Astrocyte of the cerebellum (primary cell): ENCODE data around the gene RFX1.

ENCODE experiments used
- DNase-seq: peaks from one replicate; pipeline ENCODE4 v3.0.0-alpha.2; 2011; ENCODE audit warnings: low read depth
- H3K4me3 ChIP-seq: 2 replicates; pipeline ENCODE4 v1.5.1; 2011; ENCODE audit warnings: mild to moderate bottlenecking, low read depth, low read length, moderate library complexity
- CTCF ChIP-seq: IDR thresholded peaks from 2 replicates; pipeline ENCODE4 v1.5.1; 2012; ENCODE audit warnings: low read length, low read depth, moderate library complexity, mild to moderate bottlenecking; ENCODE audit errors: missing control alignments
- in situ Hi-C: cut with HindIII; loops from 2 replicates; pipeline ENCODE4 v1.10.0; 2017; ENCODE audit warnings: low sequenced_read_pairs

Gene RFX1

GRCh38 chr19:13989487-13989886 lies 16.6 kb downstream of the RFX1 start:
- no peak for DNase-seq
- in situ Hi-C loops, result no loop called here
- TF ChIP-seq CTCF, result no peak

GRCh38 chr19:13987101-13987890 lies 18.8 kb downstream of the RFX1 start:
- DNase-seq, result no peak
- no peak for TF ChIP-seq CTCF
- no peak overlapping the region for H3K4me3 ChIP-seq
- in situ Hi-C loops, result no loop called here

More at GRCh38 chr19:13989487-13989886, 16.6 kb downstream of the RFX1 start:
- H3K4me3 ChIP-seq, result no peak overlapping the region

- TF ChIP-seq CTCF, result no peak
- no peak overlapping the region for H3K4me3 ChIP-seq
- DNase-seq, result no peak
- in situ Hi-C loops, result no loop called here
Measured at GRCh38 chr19:13986348-13986904, 19.7 kb downstream of the RFX1 start.

- H3K4me3 ChIP-seq, result no peak overlapping the region
Measured at GRCh38 chr19:13985771-13986347, 20.3 kb downstream of the RFX1 start.

GRCh38 chr19:13984875-13985741 lies 21.0 kb downstream of the RFX1 start:
- TF ChIP-seq CTCF, result no peak
- in situ Hi-C loops, result no loop called here
- no peak for DNase-seq
- H3K4me3 ChIP-seq, result no peak overlapping the region

More at GRCh38 chr19:13985771-13986347, 20.3 kb downstream of the RFX1 start:
- TF ChIP-seq CTCF, result no peak
- DNase-seq, result no peak
- in situ Hi-C loops, result no loop called here

- H3K4me3 ChIP-seq, result no peak overlapping the region
- DNase-seq, result no peak
- TF ChIP-seq CTCF, result no peak
- in situ Hi-C loops, result no loop called here
Measured at GRCh38 chr19:13984186-13984585, 21.9 kb downstream of the RFX1 start.
